HCT116 (cell line): Measurements from ENCODE around the gene TAF1C. TPM values are rescaled to one million over a fixed set of nuclear protein-coding genes. Genes with fewer than 3 reads are reported as not detected.
"Not testable (repeated sequence)": the region's sequence is repeated elsewhere in the genome, so short reads cannot be mapped to it uniquely, and the experiment has no call there.

Source experiments
- ATAC-seq: fragments of 200-7000 bp; cut with Tn5 transposase; 2 replicates; pipeline ENCODE4 v1.9.1; 2020; ENCODE audit warnings: mild to moderate bottlenecking, moderate library complexity
- BruUV-seq: library from RNA; stranded (reverse); fragments of 400-500 nt; replicated peaks from 2 replicates; lab custom pipeline; 2021; lab: Mats Ljungman, UMichigan
- CTCF ChIA-PET: fragments of 300-600 bp; sonication (Branson Sonifier 250); formaldehyde crosslinking; loops from one replicate; lab custom pipeline; 2021; ENCODE audit warnings: antibody characterized with exemption; lab: Charles Lee
- POLR2A ChIA-PET: fragments of 300-600, 350-600 bp; sonication (Branson Sonifier 250); formaldehyde crosslinking; loops from one replicate; lab custom pipeline; 2021; ENCODE audit warnings: antibody characterized with exemption; lab: Charles Lee
- RAD21 ChIA-PET, 2 experiments: fragments of 300-600 bp; sonication (Branson Sonifier 250); formaldehyde crosslinking; loops; one replicate each; lab custom pipeline; 2023; ENCODE audit warnings: low total read pairs in 2 of 2; ENCODE audit not compliant: uncharacterized antibody in 2 of 2, unreplicated experiment in 2 of 2, low non-redundant PET in 1 of 2; lab: Charles Lee
- DNase-seq: peaks from one replicate; pipeline ENCODE4 v3.0.0-alpha.2; 2010; ENCODE audit warnings: low read depth, low spot score
- H2AFZ ChIP-seq: fragments of 200-600 bp; shearing (Covaris generic), sonication (generic); 2 replicates; pipeline ENCODE4 v1.6.1; 2017; ENCODE audit warnings: low read depth, mixed run types, mixed read lengths, antibody characterized with exemption, low read length; ENCODE audit not compliant: poor library complexity, severe bottlenecking
- H3K27ac ChIP-seq: 2 replicates; pipeline ENCODE4 v1.5.1; 2012; ENCODE audit warnings: low read depth, low read length
- H3K27me3 ChIP-seq: fragments of 200-600 bp; sonication (generic); 2 replicates; pipeline ENCODE4 v1.6.1; 2016; ENCODE audit warnings: mixed run types, low read length, mixed read lengths; ENCODE audit not compliant: insufficient read depth
- H3K36me3 ChIP-seq, 2 experiments: fragments of 200-500 bp in 1 of 2; fragments of 200-600 bp in 1 of 2; sonication (Bioruptor generic) in 1 of 2; sonication (generic) in 1 of 2; 2 replicates each; pipeline versions ENCODE4 v1.5.1 to v1.6.1; 2014 to 2016; ENCODE audit warnings: low read length in 2 of 2, inconsistent platforms in 1 of 2, mixed read lengths in 1 of 2, mixed run types in 1 of 2; ENCODE audit not compliant: insufficient read depth in 2 of 2, control insufficient read depth in 1 of 2
- H3K4me1 ChIP-seq, 2 experiments: fragments of 200-600 bp in 1 of 2; sonication (generic) in 1 of 2; 2 replicates each; pipeline versions ENCODE4 v1.5.1 to v1.6.1; 2012 to 2017; ENCODE audit warnings: low read length in 2 of 2, inconsistent platforms in 1 of 2, mild to moderate bottlenecking in 1 of 2, mixed read lengths in 1 of 2, mixed run types in 1 of 2, moderate library complexity in 1 of 2; ENCODE audit not compliant: insufficient read depth in 2 of 2, control insufficient read depth in 1 of 2
- H3K4me2 ChIP-seq: fragments of 200-600 bp; sonication (generic); 2 replicates; pipeline ENCODE4 v1.6.1; 2017; ENCODE audit warnings: mixed run types, low read length, mixed read lengths
- H3K4me3 ChIP-seq, 2 experiments: fragments of 200-600 bp in 1 of 2; sonication (generic) in 1 of 2; replicated peaks in 1 of 2; 2 replicates each; pipeline ENCODE4 v1.5.1; 2011 to 2016; ENCODE audit warnings: low read length in 2 of 2, control low read depth in 1 of 2, low read depth in 1 of 2, mild to moderate bottlenecking in 1 of 2, mixed read lengths in 1 of 2, mixed run types in 1 of 2
- H3K79me2 ChIP-seq: fragments of 200-600 bp; sonication (generic); 2 replicates; pipeline ENCODE4 v1.6.1; 2017; ENCODE audit warnings: mild to moderate bottlenecking, mixed run types, low read length, moderate library complexity, mixed read lengths; ENCODE audit not compliant: insufficient read depth
- H3K9ac ChIP-seq: fragments of 200-600 bp; sonication (generic); 2 replicates; pipeline ENCODE4 v1.6.1; 2016; ENCODE audit warnings: low read length, mixed read lengths
- H3K9me2 ChIP-seq: fragments of 200-600 bp; sonication (generic), shearing (Covaris generic); 2 replicates; pipeline ENCODE4 v1.6.1; 2017; ENCODE audit warnings: mixed run types, mild to moderate bottlenecking, moderate library complexity; ENCODE audit not compliant: insufficient read depth
- H3K9me3 ChIP-seq, 2 experiments: fragments of 200-500 bp in 1 of 2; fragments of 200-600 bp in 1 of 2; sonication (Bioruptor generic) in 1 of 2; sonication (generic) in 1 of 2; 2 replicates each; pipeline ENCODE4 v1.6.1; 2014 to 2017; ENCODE audit warnings: low read length in 2 of 2, mixed read lengths in 2 of 2, inconsistent platforms in 1 of 2, low read depth in 1 of 2, mild to moderate bottlenecking in 1 of 2, mixed run types in 1 of 2, moderate library complexity in 1 of 2; ENCODE audit not compliant: control insufficient read depth in 1 of 2, insufficient read depth in 1 of 2
- H4K20me1 ChIP-seq: fragments of 200-600 bp; sonication (generic), shearing (Covaris generic); 2 replicates; pipeline ENCODE4 v1.6.1; 2017; ENCODE audit warnings: mixed run types, mild to moderate bottlenecking, moderate library complexity; ENCODE audit not compliant: insufficient read depth
- CBX3 ChIP-seq: IDR thresholded peaks from 2 replicates; pipeline ENCODE4 v1.6.1; 2012; ENCODE audit warnings: low read depth
- CEBPB ChIP-seq: IDR thresholded peaks from 2 replicates; pipeline ENCODE4 v1.6.1; 2012; ENCODE audit warnings: low read depth
- JUND ChIP-seq: IDR thresholded peaks from 2 replicates; pipeline ENCODE4 v1.6.1; 2012
- YY1 ChIP-seq: IDR thresholded peaks from 2 replicates; pipeline ENCODE4 v1.6.1; 2011; ENCODE audit warnings: low read length, low read depth, moderate library complexity, mild to moderate bottlenecking; ENCODE audit not compliant: insufficient replicate concordance; ENCODE audit errors: extremely low read depth
- intact Hi-C: fragments of 100-400 bp; cut with micrococcal nuclease; formaldehyde crosslinking; loops from 2 replicates; pipeline ENCODE4 v1.10.0; 2022
- total RNA-seq: library from RNA; stranded (reverse); gene quantifications from one replicate; pipeline ENCODE4 v1.2.1, GENCODE V29; 2021; ENCODE audit not compliant: unreplicated experiment

TAF1C gene
- total RNA-seq, 1 experiment from 2014 or later: 76.3 TPM

- Histone ChIP-seq H3K36me3 (no peaks in the 10 kb centered on the region), H2AFZ (no peak overlapping the region), H3K4me2 (no peak overlapping the region), H4K20me1 (no peaks in the 10 kb centered on the region), H3K4me1 (peaks cover 7 to 13% of the 10 kb centered on the region in 2 experiments; a peak in 3 of 4 replicates), H3K9me3 (no peaks in the 10 kb centered on the region), H3K27me3 (no peaks in the 10 kb centered on the region), H3K4me3 (no peak overlapping the region), H3K9ac (no peak overlapping the region), H3K79me2 (no peaks in the 10 kb centered on the region), H3K9me2 (no peaks in the 10 kb centered on the region), H3K27ac (no peak overlapping the region)
- intact Hi-C loops: no loop called here
- ChIA-PET RAD21 (no interaction called here), POLR2A (no interaction called here), CTCF (interaction anchor here (0.7 kb wide), 1 partner anchor 27 kb away, joined by 3 read pairs; no protein-coding TSS in a partner anchor)
- ATAC-seq (no peak), DNase-seq (no peak)
- BruUV-seq: no TSS peak
- no peak for TF ChIP-seq YY1
These were observed 32.1 kb upstream of the TAF1C start for GRCh38 chr16:84218956-84219355.

- Histone ChIP-seq H3K9ac (no peak overlapping the region), H3K9me3 (no peaks in the 10 kb centered on the region), H3K4me1 (peaks cover 1 to 6% of the 10 kb centered on the region in 2 experiments; a peak in 3 of 4 replicates), H3K9me2 (no peaks in the 10 kb centered on the region), H3K79me2 (no peaks in the 10 kb centered on the region), H3K27me3 (no peaks in the 10 kb centered on the region), H3K27ac (no peak overlapping the region), H3K36me3 (no peaks in the 10 kb centered on the region), H4K20me1 (no peaks in the 10 kb centered on the region), H3K4me3 (no peak overlapping the region), H2AFZ (no peak overlapping the region), H3K4me2 (no peak overlapping the region)
- ChIA-PET RAD21 (no interaction called here), POLR2A (no interaction called here), CTCF (no interaction called here)
- TF ChIP-seq CEBPB (no peak), JUND (no peak), CBX3 (no peak)
- ATAC-seq (no peak), DNase-seq (no peak)
- no TSS peak for BruUV-seq
- intact Hi-C loops: no loop called here
These were observed 31.4 kb upstream of the TAF1C start for GRCh38 chr16:84218176-84218823.

GRCh38 chr16:84216144-84216543 lies 29.3 kb upstream of the TAF1C start:
- CTCF ChIA-PET, intact Hi-C loops, DNase-seq, ATAC-seq, POLR2A ChIA-PET, H3K27me3 ChIP-seq, H2AFZ ChIP-seq, H3K4me1 ChIP-seq, RAD21 ChIA-PET, H3K36me3 ChIP-seq, BruUV-seq, H3K9ac ChIP-seq, H3K9me3 ChIP-seq, H3K4me2 ChIP-seq, H3K79me2 ChIP-seq, H4K20me1 ChIP-seq, H3K27ac ChIP-seq, H3K9me2 ChIP-seq, H3K4me3 ChIP-seq: not testable (repeated sequence)
